Stomach smooth muscle (tissue), 2 donors: Measurements from ENCODE around the gene C11orf24.
"Not testable (repeated sequence)": the region's sequence is repeated elsewhere in the genome, so short reads cannot be mapped to it uniquely, and the experiment has no call there.

Source experiments
- H3K27ac ChIP-seq: one replicate; pipeline ENCODE4 v1.7.0; 2013; ENCODE audit warnings: mild to moderate bottlenecking, low read length, inconsistent platforms
- H3K27me3 ChIP-seq, 2 donors: one replicate each; pipeline ENCODE4 v1.7.0; 2013; ENCODE audit warnings: low read length in 2 of 2; ENCODE audit not compliant: insufficient read depth in 2 of 2, control insufficient read depth in 1 of 2
- H3K36me3 ChIP-seq, 2 donors: one replicate each; pipeline ENCODE4 v1.7.0; 2013; ENCODE audit warnings: low read length in 2 of 2; ENCODE audit not compliant: control insufficient read depth in 2 of 2, insufficient read depth in 2 of 2
- H3K4me1 ChIP-seq: one replicate; pipeline ENCODE4 v1.7.0; 2013; ENCODE audit warnings: low read length; ENCODE audit not compliant: control insufficient read depth, insufficient read depth
- H3K4me3 ChIP-seq, 2 donors: one replicate each; pipeline ENCODE4 v1.7.0; 2013; ENCODE audit warnings: low read length in 2 of 2
- H3K9ac ChIP-seq, 2 donors: one replicate each; pipeline ENCODE4 v1.7.0; 2013; ENCODE audit warnings: low read length in 2 of 2, mild to moderate bottlenecking in 1 of 2
- H3K9me3 ChIP-seq, 2 donors: one replicate each; pipeline ENCODE4 v1.7.0; 2013; ENCODE audit warnings: low read length in 2 of 2; ENCODE audit not compliant: control insufficient read depth in 2 of 2
- donor health status: healthy.
- donor health status: Pancreatic carcinoma.

Gene C11orf24

GRCh38 chr11:68309621-68310185 is 37.9 kb upstream of the C11orf24 start:
- H3K4me3 ChIP-seq = no peak overlapping the region
- H3K9me3 ChIP-seq = no peaks in the 10 kb centered on the region
- no peak overlapping the region for H3K27ac ChIP-seq
- H3K27me3 ChIP-seq = no peaks in the 10 kb centered on the region
- no peaks in the 10 kb centered on the region for H3K36me3 ChIP-seq
- H3K9ac ChIP-seq = no peak overlapping the region
- H3K4me1 ChIP-seq = peaks cover 18% of the 10 kb centered on the region

- no peak overlapping the region for H3K27ac ChIP-seq
- no peak overlapping the region for H3K4me3 ChIP-seq
- no peaks in the 10 kb centered on the region for H3K9me3 ChIP-seq
- no peaks in the 10 kb centered on the region for H3K36me3 ChIP-seq
- peaks cover 3% of the 10 kb centered on the region for H3K4me1 ChIP-seq
- H3K27me3 ChIP-seq = no peaks in the 10 kb centered on the region
- no peak overlapping the region for H3K9ac ChIP-seq
These were observed 36.3 kb upstream of the C11orf24 start for GRCh38 chr11:68308068-68308467.

- H3K4me3 ChIP-seq = no peak overlapping the region
- H3K27me3 ChIP-seq = no peaks in the 10 kb centered on the region
- H3K9me3 ChIP-seq = no peaks in the 10 kb centered on the region
- H3K27ac ChIP-seq = no peak overlapping the region
- H3K36me3 ChIP-seq = no peaks in the 10 kb centered on the region
- no peak overlapping the region for H3K9ac ChIP-seq
- peaks cover 3% of the 10 kb centered on the region for H3K4me1 ChIP-seq
These were observed 34.9 kb upstream of the C11orf24 start for GRCh38 chr11:68306636-68307035.

- H3K9me3 ChIP-seq = no peaks in the 10 kb centered on the region
- no peaks in the 10 kb centered on the region for H3K4me1 ChIP-seq
- no peak overlapping the region for H3K9ac ChIP-seq
- H3K27me3 ChIP-seq = no peaks in the 10 kb centered on the region
- no peak overlapping the region for H3K27ac ChIP-seq
- H3K4me3 ChIP-seq = no peak overlapping the region
- no peaks in the 10 kb centered on the region for H3K36me3 ChIP-seq
These were observed 32.4 kb upstream of the C11orf24 start for GRCh38 chr11:68303982-68304780.

- Histone ChIP-seq H3K4me1 (peaks cover 5% of the 10 kb centered on the region), H3K4me3 (no peak overlapping the region), H3K27ac (no peak overlapping the region), H3K9ac (no peak overlapping the region), H3K9me3 (no peaks in the 10 kb centered on the region), H3K36me3 (no peaks in the 10 kb centered on the region), H3K27me3 (no peaks in the 10 kb centered on the region)
These were observed 31.3 kb upstream of the C11orf24 start for GRCh38 chr11:68303083-68303482.

- no peak overlapping the region for H3K27ac ChIP-seq
- H3K36me3 ChIP-seq = no peaks in the 10 kb centered on the region
- H3K4me3 ChIP-seq = no peak overlapping the region
- peaks cover 8% of the 10 kb centered on the region for H3K4me1 ChIP-seq
- H3K27me3 ChIP-seq = no peaks in the 10 kb centered on the region
- H3K9ac ChIP-seq = no peak overlapping the region
- H3K9me3 ChIP-seq = no peaks in the 10 kb centered on the region
These were observed 30.9 kb upstream of the C11orf24 start for GRCh38 chr11:68302670-68303069.

GRCh38 chr11:68302256-68302655 is 30.5 kb upstream of the C11orf24 start:
- H3K27me3 ChIP-seq = no peaks in the 10 kb centered on the region
- H3K9me3 ChIP-seq = no peaks in the 10 kb centered on the region
- H3K9ac ChIP-seq = no peak overlapping the region
- H3K4me1 ChIP-seq = peaks cover 11% of the 10 kb centered on the region
- H3K27ac ChIP-seq = no peak overlapping the region
- H3K4me3 ChIP-seq = no peak overlapping the region
- no peaks in the 10 kb centered on the region for H3K36me3 ChIP-seq

- Histone ChIP-seq H3K9me3 (no peaks in the 10 kb centered on the region), H3K27me3 (no peaks in the 10 kb centered on the region), H3K36me3 (no peaks in the 10 kb centered on the region), H3K4me3 (no peak overlapping the region), H3K9ac (no peak overlapping the region), H3K27ac (no peak overlapping the region), H3K4me1 (peaks cover 13% of the 10 kb centered on the region)
These were observed 28.5 kb upstream of the C11orf24 start for GRCh38 chr11:68300076-68300830.

GRCh38 chr11:68299517-68299879 is 27.7 kb upstream of the C11orf24 start:
- not testable (repeated sequence) for H3K4me3 ChIP-seq, H3K9me3 ChIP-seq, H3K27ac ChIP-seq, H3K27me3 ChIP-seq, H3K9ac ChIP-seq, H3K36me3 ChIP-seq
- H3K4me1 ChIP-seq = peaks cover 13% of the 10 kb centered on the region

- no peak overlapping the region for H3K9ac ChIP-seq
- H3K4me1 ChIP-seq = peaks cover 13% of the 10 kb centered on the region
- no peaks in the 10 kb centered on the region for H3K9me3 ChIP-seq
- no peak overlapping the region for H3K4me3 ChIP-seq
- H3K27ac ChIP-seq = no peak overlapping the region
- no peaks in the 10 kb centered on the region for H3K36me3 ChIP-seq
- no peaks in the 10 kb centered on the region for H3K27me3 ChIP-seq
These were observed 27.1 kb upstream of the C11orf24 start for GRCh38 chr11:68298659-68299516.
